Keratinocyte (primary cell): ENCODE measurements around the gene MESD.

Source experiments
- EZH2 ChIP-seq: IDR thresholded peaks from one replicate; pipeline ENCODE4 v1.6.1; 2012; ENCODE audit warnings: inconsistent platforms, mild to moderate bottlenecking, low read length, moderate library complexity
- TF ChIP-seq, protein P1 (sequence below), 3 experiments: IDR thresholded peaks in 1 of 3; conservative IDR thresholded peaks in 1 of 3; optimal IDR thresholded peaks in 1 of 3; 2 replicates in 2 of 3; 3 replicates in 1 of 3; pipeline versions ENCODE3 to v1.5.1; 2011; ENCODE audit warnings: low read length in 3 of 3, mild to moderate bottlenecking in 3 of 3, moderate library complexity in 2 of 3, control low read depth in 1 of 3, inconsistent platforms in 1 of 3; ENCODE audit not compliant: insufficient read depth in 2 of 3; ENCODE audit errors: extremely low read depth in 1 of 3

DNA sequence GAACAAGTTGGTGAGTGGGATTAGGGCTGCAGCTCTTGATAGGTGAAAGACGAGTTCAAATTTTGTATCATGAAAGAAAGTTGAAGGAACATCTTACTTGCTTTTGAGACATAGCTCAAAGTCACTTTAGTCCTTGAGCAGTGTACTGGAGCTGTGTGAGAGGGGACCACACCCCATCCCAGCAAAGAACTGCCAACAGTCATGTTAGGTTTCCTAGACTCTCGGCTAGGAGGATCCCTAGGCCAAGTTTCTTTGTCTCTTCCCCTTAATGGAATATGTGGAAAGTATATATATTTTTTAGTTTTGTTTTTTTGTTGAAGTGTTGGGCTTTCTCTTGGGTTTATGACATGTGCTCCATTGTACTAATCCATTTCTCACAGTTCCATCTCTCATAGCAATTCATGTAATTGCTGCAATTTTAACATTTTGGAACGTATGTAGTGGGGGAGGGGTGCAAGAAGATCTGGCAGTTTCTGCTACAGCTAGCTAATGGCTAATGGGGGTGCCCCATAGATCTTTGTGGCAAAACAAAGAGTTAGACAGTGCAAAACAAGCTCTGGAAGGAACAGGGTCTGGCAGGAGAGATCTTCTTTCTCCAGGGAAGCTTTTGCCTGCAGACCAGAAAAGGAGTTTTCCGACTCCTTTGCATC is 36.2 kb upstream of the MESD start:
- TF ChIP-seq, protein P1, sequence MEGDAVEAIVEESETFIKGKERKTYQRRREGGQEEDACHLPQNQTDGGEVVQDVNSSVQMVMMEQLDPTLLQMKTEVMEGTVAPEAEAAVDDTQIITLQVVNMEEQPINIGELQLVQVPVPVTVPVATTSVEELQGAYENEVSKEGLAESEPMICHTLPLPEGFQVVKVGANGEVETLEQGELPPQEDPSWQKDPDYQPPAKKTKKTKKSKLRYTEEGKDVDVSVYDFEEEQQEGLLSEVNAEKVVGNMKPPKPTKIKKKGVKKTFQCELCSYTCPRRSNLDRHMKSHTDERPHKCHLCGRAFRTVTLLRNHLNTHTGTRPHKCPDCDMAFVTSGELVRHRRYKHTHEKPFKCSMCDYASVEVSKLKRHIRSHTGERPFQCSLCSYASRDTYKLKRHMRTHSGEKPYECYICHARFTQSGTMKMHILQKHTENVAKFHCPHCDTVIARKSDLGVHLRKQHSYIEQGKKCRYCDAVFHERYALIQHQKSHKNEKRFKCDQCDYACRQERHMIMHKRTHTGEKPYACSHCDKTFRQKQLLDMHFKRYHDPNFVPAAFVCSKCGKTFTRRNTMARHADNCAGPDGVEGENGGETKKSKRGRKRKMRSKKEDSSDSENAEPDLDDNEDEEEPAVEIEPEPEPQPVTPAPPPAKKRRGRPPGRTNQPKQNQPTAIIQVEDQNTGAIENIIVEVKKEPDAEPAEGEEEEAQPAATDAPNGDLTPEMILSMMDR (optimal IDR thresholded peaks at IDR 0.05 in 1 of 3, IDR thresholded peaks at IDR 0.05 in 1 of 3, conservative IDR thresholded peaks at IDR 0.05 in 1 of 3; ENCODE audit: extremely low read depth in 1 of 3, insufficient read depth in 2 of 3, low read length in 3 of 3) = no peak
- no peak for TF ChIP-seq EZH2
